EL (cell line): Measurements from ENCODE around the gene NCOR1.
"Not testable (repeated sequence)": the region's sequence is repeated elsewhere in the genome, so short reads cannot be mapped to it uniquely, and the experiment has no call there.

ENCODE experiments used
- DNase-seq: peaks from one replicate; pipeline ENCODE4 v3.0.0-alpha.2; 2016

The NCOR1 gene

DNA sequence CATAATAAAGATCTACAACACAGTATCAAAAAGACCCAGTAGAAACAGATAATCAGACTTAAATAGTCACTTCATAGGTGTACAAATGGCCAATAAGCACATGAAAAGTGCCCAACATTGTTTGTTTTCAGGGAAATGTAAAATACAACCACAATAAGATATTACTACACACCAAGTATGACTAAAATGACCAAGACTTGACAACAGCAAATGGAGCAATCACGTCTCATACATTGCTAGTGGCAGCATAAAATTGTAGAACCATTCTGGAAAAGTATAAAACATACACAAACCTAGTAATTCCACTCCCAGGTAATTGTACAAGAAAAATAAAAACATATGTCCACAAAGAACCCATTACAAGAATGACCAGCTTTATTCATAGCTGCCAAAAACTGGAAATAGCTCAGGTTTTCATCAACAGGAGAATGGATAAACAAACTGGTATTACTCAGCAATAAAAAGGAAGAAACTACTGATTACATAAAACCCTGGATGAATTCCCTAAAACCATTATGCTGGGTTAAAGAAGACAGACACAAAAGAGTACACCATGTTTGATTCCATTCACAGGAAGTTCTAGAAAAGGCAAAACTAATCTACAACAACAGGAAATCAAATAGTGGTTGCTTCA, 130.2 kb downstream of the NCOR1 start:
- DNase-seq = peak; percentile 33

DNA sequence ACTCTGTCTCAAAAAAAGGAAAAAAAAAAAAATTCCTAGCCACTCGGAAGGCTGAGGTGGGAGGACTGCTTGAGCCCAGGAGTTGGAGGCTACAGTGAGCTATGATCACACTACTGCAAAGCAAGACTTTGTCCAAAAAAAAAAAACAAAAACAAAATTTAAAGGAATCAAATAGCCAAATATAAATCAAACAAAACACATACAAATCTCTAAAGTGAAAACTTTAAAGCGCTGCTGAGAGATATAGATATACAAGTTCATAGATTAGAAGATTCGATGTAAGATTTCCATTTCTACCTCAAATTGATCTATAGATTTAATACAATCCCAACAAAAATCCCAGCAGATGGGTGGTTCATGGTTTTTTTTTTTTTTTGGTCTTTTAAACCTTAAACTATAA, 132.1 kb downstream of the NCOR1 start:
- DNase-seq = no peak

DNA sequence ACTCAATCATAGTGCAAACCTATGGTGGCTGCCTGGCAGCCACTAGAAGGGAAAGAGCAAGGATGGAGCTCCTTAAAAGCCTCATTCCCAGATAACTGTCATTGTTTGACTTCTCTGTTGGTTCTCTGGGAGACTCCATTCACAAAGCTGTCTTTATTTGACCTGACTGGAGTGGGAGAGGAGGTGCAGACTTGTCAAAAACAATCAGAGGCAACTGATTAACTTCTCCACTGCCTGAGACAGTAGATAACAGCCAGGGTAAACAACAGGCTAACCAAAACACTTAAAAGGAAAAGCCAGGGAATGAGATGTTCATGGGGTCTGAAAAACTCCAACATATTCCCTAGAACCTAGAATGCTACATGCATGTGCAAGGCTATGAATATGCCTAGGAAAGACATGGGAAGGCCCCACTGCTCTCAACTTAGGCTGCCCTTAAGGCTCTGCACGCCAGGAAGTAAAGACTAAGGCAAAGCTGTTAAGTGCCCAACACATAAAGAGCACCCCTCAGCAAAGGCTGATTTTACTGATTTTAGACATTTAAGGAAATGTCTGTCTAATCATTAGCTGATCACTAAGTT, 133.7 kb downstream of the NCOR1 start:
- no peak for DNase-seq

DNA sequence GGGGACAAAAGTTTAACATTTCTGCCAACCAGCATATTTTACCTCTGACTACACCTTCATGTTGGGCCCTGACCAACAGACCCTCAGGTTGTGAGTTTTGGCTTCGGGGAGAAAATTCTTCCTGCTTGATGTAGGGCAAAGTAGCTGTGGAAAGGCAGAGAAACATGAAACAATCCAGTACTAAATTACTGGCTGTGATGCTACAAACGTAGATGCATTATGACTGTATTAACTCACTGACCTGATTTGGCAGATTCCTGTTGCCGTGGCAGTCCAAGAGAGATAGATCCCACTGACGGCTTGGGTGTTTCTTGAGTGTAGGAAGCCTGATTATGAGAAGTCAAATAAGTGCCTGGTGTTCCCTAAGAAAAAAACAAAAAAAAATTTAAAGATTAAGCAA, 135.0 kb downstream of the NCOR1 start:
- DNase-seq = no peak

DNA sequence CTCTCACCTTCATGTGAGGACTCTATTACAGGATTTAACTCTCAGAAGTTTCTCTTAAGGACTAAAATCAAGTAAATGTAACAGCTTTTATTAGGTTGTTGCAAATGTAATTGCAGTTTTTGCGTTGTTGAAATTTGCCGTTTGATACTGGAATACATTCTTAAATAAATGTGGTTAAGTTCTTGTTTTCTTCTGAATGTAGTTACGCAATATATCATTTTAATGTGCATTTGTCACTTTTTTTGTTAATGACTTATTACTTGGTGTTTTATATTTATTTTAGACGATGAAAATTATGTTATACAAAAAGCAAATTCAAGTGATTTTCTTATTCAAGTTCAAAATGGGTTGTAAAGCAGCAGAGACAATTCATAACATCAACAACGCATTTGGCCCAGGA, 139.4 kb downstream of the NCOR1 start:
- no peak for DNase-seq

DNA sequence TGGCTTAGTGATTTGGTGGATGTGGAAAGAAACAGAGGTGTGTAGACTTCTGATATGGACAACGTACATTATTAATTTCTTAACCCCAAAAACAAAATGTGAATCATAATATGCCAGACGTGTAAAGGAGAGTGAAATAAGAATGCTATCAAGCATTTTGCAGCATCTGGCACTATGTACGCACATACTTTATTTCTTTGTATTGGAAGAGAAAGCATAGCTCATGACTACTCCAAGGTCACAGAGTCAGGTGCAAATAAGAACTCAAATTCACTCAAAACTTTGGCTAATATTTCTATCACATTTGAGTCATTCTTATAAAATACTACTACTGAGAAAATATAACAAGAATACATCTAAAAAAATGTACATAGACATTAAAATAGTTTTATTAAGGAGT, 140.9 kb downstream of the NCOR1 start:
- no peak for DNase-seq

DNA sequence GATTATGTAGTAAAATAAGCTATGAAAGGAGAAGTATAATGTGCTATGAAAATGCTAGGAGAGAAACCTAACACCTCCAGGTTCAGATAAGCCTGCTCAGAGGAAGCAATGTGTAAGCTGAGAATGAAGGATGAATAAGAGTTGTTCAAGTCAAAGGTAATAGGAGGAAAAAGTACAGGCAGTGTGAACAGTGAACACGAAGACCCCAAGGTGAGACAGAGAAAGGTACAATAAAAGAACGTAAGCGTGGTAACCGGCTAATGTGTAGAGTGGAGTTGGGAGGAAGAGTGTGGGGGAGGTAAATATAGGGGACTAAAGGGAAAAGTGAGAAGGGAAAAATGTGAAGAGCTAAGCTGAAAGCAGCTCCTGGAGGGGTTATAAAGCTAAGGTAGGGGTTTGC, 141.5 kb downstream of the NCOR1 start:
- no peak for DNase-seq

DNA sequence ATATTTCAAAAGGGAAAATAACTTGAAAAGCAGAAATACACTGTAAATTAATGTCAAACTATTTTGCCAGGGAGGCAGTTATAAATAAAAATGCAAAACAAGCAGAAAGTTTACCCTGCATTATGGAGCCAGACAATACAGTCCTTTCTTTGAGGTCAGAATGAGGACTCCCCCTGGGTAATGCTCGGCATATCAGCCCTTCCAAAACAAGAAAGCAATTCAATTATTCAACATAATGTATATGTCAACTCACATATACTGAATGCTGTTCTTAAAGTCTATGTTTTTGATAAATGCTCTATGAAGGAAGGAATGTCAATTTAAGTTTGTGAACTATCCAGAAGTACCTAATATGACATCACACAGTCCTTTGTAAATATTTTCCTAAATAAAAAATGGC, 143.3 kb downstream of the NCOR1 start:
- DNase-seq = no peak

DNA sequence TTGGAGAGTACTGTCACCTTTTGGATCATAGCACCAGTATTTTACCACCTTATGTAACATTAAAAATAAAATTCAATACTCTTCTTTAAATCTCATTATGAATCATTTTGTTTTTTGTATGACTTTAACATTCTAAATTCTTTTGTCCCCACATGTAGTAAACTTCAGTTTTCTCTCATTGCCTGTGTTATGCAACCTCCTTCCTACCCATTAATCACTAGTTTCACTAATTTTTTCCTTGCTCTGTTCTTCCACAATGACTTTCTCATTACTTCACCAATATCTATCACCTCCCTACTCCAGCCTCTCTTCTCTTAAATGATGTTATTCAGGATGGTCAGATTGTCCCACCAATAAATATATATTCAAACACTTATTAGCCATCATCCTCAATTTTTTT, 147.0 kb downstream of the NCOR1 start:
- no peak for DNase-seq

DNA sequence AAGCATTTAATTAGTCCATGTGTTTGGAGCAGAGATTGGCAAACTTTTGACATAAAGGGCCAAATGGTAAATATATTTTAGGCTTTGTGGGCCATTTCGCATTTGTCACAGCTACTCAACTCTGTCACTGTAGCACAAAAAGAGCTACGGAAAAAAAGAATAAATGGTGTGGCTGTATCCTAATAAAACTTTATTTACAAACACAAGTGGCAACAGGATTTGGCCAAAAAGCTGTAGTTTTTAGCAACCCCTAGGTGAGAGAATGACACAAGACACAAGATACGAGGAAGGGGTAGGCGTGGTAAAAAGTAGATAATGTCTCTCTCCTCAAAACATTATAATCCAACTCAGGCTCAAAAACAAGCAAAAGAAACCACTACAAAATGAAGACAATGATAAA, 149.2 kb downstream of the NCOR1 start:
- no peak for DNase-seq

DNA sequence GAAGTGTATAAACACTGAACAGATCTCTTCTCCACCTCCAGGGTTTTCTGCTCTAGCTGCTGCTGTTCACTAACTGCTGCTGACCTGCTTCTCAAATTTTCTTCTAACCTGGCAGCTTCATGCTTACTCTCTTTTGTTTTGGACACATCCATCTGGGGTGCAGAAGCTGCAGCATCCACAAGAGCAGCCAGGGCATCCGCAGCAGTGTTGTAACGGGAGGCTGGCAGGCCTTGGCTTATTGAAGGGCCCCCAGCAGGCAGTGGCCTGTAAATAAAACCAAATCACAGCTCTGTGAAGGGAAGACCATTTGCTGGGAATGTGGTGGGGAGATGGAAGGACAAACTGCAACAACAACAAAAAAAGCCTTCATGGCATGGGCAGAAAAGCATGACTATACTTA, 153.7 kb downstream of the NCOR1 start:
- DNase-seq = no peak

DNA sequence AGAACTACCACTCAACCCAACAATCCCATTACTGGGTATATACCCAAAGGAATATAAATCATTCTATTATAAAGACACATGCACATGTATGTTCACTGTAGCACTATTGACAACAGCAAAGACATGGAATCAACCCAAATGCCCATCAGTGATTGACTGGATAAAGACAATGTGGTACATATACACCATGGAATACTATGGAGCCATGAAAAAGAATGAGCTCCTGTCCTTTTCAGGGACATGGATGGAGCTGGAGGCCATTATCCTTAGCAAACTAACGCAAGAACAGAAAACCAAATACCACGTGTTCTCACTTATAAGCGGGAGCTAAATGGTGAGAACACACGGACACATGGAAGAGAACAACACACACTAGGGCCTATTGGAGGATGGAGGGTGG, 160.2 kb downstream of the NCOR1 start:
- not testable (repeated sequence) for DNase-seq

DNA sequence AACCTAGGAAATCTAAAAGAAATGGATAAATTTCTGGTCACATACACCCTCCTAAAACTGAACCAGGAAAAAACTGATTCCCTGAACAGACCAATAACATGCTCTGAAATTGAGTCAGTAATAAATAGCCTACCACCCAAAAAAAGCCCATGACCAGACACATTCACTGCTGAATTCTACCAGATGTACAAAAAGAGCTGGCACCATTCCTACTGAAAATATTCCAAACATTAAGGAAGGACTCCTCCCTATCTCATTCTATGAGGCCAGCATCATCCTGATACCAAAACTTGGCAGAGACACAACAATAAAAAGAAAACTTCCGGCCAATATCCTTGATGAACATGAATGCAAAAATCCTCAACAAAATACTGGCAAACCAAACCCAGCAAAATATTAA, 162.8 kb downstream of the NCOR1 start:
- peak; percentile 70 for DNase-seq

DNA sequence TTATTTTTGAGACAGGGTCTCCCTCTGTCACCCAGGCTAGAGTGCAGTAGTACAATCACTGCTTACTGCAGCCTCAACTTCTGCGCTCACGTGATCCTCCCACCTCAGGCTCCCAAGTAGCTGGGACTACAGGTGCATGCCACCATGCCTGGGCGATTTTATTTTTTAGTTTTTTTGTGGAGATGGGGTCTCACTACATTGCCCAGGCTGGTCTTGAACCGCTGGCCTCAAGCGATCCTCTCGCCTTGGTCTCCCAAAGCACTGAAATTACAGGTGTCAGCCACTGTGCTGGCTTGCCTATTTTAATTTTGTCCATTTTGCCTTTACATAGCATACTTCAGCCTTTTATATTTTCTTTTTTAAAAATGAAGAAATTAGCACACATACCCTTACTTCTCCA, 164.5 kb downstream of the NCOR1 start:
- no peak for DNase-seq

DNA sequence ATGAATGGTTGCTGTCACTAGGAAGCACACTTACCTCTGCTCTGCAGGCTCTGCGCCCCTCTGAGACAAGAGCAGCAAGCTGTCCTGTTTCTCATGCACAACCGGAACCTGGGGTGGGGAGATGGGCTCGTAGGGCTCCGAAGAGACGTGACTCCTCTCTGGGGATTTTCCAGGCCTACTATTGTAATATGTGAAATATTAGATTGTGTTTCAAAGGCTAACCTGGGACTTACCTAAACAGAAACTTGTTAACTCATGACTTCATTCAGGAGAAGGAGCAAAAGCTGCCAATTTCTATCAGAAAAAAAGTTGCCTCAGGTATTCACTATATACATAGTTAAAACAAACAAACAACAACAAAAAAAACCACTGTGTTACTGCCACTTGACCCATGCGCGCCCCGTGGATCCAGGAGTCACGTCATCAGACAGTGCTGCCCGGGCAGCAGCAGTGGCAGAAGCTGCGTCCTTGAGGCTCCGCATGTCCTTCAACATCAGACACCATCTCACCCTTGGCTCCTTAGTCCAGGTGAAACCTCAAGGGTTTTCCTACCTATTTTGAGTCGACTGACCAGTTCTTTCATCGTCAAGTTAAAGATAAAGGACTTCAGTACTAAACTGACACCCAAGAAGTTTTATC, 166.4 kb downstream of the NCOR1 start:
- no peak for DNase-seq

DNA sequence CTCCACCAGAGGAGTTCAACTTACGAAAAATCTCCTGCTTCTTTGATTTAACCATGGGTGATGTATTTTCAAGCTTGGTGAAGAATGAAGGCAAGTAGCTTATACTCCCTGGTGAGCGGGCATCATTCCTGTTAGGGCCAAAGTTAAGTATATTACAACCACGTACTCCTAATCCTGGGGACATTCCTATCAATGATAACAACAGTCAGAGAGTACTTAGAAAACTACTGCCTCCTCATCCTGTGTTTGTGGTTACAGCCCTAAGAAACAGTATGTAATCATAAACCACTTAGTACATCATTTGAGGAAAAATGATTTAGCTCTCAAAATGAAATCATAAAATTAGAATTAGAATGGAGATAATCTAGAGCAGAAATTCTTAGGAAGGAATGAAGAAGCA, 168.4 kb downstream of the NCOR1 start:
- no peak for DNase-seq

DNA sequence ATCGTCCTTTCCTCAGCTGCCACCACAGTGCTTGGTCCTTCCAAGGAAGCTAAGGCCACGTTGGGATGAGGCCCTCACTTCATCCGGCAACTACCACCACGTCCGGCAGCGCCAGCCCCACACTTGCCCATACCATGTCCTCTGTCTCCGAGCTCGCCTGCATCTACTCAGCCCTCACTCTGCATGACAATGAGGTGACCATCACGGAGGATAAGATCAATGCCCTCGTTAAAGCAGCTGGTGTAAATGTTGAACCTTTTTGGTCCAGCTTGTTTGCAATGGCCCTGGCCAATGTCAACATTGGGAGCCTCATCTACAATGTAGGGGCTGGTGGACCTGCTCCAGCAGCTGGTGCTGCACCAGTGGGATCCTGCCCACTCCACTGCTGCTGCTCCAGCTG, 170.8 kb downstream of the NCOR1 start:
- no peak for DNase-seq

DNA sequence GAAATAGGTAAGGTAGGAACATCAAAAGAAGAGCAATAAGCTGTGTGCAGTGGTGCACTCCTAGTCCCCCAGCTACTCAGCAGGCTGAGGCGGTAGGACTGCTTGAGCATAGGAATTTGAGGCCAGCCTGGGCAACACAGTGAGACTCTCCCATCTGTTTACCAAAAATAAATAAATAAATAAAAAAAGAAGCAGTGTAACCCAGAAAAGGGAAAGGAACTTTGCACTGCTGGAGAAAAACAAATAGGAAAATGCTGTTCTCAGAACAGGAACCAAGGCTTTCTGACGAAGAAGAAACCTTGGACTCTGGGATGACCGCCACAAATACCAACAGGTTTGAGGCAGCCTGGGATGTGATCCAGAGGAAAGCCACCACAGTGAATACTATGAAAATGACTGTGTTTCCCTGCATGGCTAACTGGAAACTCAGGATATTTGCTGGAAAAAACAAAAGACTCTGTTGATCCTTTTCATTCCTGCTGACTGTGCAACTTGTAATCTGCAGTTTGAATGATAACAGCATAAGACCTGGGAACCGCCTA, 174.6 kb downstream of the NCOR1 start:
- peak; percentile 65 for DNase-seq

DNA sequence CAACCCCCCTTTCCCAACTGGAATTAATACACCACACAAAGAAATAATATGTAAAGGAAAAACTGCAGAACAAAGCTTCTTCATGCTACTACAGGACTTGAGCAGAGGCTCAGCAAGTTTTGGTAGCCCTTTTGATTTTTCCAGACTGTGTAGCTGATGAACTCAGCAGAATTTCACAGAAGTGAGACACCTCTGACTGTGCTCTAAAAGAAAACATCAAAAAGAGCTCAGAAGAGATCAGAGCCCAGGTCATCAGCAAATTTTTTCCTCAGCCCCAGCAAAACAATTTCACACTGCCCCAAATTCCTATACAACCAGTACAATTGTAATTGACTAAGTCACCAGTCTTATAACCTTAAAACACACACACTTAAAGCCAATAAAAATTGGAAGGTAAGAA, 177.7 kb downstream of the NCOR1 start:
- DNase-seq = peak; percentile 13

DNA sequence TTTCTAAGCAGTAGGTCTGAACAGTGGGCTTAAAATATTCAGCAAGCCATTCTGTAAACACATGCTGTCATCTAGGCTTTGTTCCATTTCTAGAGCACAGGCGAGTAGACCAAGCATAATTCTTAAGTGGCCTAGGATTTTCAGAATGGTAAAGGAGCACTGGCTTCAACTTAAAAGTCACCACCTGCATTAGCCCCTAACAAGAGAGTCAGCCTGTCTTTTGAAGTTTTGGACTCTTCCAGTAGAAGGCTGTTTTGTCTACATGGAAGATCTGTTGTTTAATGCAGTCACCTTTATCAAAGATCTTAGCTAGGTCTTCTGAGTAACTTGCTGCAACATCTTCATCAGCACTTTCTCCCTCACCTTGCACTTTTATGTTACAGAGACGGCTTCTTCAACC, 179.1 kb downstream of the NCOR1 start:
- no peak for DNase-seq

DNA sequence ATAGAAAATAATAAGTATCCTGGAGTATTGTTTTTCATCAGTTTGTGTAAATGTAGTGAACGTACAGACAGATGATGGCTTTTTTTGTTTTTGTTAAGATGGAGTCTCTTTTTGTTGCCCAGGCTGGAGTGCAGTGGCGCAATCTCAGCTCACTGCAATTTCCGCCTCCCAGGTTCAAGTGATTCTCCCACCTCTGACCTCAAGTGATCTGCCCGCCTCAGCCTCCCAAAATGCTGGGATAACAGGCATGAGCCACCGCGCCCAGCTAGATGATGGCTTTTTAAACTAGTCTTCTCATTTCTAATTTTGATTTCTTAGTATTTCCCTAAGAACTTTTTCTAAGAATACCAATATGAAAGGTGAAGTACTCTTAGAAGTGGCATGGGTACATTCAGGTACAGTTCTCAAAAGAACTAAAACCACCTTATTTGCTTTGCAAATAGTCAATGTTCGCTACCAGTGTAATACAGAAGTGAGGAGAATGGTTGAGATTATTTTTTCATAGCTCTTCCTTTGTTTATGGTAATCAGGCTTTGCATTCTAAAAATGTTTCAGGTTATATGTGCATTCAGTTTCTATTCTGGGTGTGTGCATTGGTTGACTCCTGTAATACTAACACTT, 181.5 kb downstream of the NCOR1 start:
- no peak for DNase-seq

DNA sequence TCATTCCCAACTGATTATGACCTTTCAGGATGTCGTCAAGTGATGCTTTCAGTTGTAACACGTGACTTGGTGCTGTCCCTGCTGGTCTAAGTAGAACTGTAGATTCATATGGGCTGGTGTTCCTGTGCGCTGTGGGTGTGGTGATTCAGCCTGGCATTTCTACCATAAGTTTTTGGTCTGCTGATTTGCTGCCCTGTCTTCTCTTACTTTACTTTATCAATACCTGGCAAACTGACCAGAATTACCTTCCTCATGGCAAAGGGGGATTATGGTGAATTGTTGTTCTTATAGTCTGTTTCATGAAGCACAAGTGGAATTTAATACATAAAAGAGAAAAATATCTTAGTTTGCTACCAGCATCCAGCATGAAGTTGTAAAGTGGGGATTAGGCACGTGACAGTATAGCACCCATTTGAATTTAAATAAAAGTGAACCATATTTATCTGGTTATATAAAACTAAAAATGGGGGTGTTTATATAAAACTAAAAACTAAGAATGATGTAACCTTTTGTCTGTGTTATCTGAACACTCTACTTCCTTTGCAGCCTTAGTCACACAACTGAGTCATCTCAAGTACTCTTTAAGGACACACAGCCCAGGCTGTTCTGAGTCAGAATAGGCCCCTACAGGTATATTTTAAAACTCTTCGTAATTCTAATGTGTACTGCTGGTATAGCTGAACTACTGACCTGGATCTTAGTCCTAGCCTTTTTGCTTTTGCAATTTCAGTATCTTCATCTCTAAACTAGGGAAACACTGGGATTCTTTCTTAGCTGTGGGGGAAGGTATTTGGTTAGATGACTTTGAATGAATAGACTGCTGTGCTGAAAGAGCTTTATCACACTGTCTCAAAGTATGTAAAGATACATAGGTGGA, 187.4 kb downstream of the NCOR1 start:
- DNase-seq = peak; percentile 94

DNA sequence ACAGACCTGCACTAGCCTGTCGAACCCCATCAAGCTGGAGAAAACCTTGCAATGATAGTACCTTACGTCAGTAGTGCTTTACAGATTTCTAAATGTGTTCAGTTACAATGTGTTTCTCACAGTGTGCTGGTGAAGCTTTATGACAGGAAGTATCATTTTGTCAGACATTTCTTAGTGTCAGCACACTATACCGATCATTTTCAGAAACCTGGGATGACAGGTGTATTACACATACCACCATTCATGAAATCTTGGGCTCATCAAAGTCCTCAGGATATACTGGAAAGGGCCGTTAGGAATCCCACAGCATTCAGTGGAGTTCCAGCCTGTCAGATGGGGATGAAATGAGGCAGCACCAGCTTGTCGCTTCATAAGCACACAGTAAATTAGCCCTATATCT, 188.4 kb downstream of the NCOR1 start:
- DNase-seq = no peak
